ENCODE measurements around the gene RBFOX1. TPM values are rescaled to one million over a fixed set of nuclear protein-coding genes. Genes with fewer than 3 reads are reported as not detected.

The RBFOX1 gene
- total RNA-seq, 1 experiment from 2014 or later, result not detected

GRCh38 chr16:7285520-7285919 lies 47.1 kb upstream of the RBFOX1 start:
- H3K4me3 ChIP-seq (replicated peaks in 1 of 2; ENCODE audit: low read depth in 1 of 2, low read length in 2 of 2), result no peak overlapping the region
- no peaks in the 10 kb centered on the region for H4K20me1 ChIP-seq (ENCODE audit: insufficient read depth)
- no peaks in the 10 kb centered on the region for H3K79me2 ChIP-seq (ENCODE audit: insufficient read depth, low read length)
- no peak overlapping the region for H3K27ac ChIP-seq (ENCODE audit: low read depth, low read length)
- no peak overlapping the region for H3K9ac ChIP-seq (ENCODE audit: low read length)
- ChIA-PET POLR2A (no interaction called here), CTCF (no interaction called here), RAD21 (ENCODE audit: low non-redundant PET in 1 of 2, low total read pairs in 2 of 2, uncharacterized antibody in 2 of 2, unreplicated experiment in 2 of 2) (no interaction called here)
- DNase-seq (ENCODE audit: low read depth, low spot score), result no peak
- no peak for TF ChIP-seq TCF7L2 (IDR thresholded peaks at IDR 0.05; ENCODE audit: borderline replicate concordance, extremely low read depth, insufficient read depth, insufficient read length)
- TF ChIP-seq MAX (IDR thresholded peaks at IDR 0.05), result no peak
- no peak for TF ChIP-seq CTCF (IDR thresholded peaks at IDR 0.05 in 2 of 3, conservative IDR thresholded peaks at IDR 0.05 in 1 of 3; ENCODE audit: borderline replicate concordance in 1 of 3, insufficient read depth in 1 of 3, low read depth in 2 of 3, low read length in 2 of 3)
- TF ChIP-seq ATF3 (IDR thresholded peaks at IDR 0.05), result no peak
- no peak for TF ChIP-seq ELF1 (IDR thresholded peaks at IDR 0.05; ENCODE audit: borderline replicate concordance, low read depth)
- TF ChIP-seq CBX3 (IDR thresholded peaks at IDR 0.05; ENCODE audit: low read depth), result no peak
- no peak for TF ChIP-seq ZFX (IDR thresholded peaks at IDR 0.05)
- no peak for TF ChIP-seq POLR2A (IDR thresholded peaks at IDR 0.05; ENCODE audit: borderline replicate concordance, extremely low read depth, insufficient read depth, insufficient read length)
- TF ChIP-seq SIN3A (IDR thresholded peaks at IDR 0.05; ENCODE audit: low read depth), result no peak
- no peak for TF ChIP-seq REST (IDR thresholded peaks at IDR 0.05; ENCODE audit: low read depth)
- no peaks in the 10 kb centered on the region for H3K27me3 ChIP-seq (ENCODE audit: insufficient read depth, low read length)
- no peaks in the 10 kb centered on the region for H3K9me2 ChIP-seq (ENCODE audit: insufficient read depth)
- BruUV-seq (replicated peaks), result no TSS peak
- no peaks in the 10 kb centered on the region for H3K4me1 ChIP-seq (ENCODE audit: control insufficient read depth in 1 of 2, insufficient read depth in 2 of 2, low read length in 2 of 2)
- no peak overlapping the region for H3K4me2 ChIP-seq (ENCODE audit: low read length)
- no peaks in the 10 kb centered on the region for H3K36me3 ChIP-seq (ENCODE audit: control insufficient read depth in 1 of 2, insufficient read depth in 2 of 2, low read length in 2 of 2)
- H3K9me3 ChIP-seq (ENCODE audit: control insufficient read depth in 1 of 2, insufficient read depth in 1 of 2, low read depth in 1 of 2, low read length in 2 of 2), result peaks cover 0 to 32% of the 10 kb centered on the region in 2 experiments; a peak in 2 of 4 replicates
- intact Hi-C loops (cut with micrococcal nuclease), result no loop called here
- H2AFZ ChIP-seq (ENCODE audit: low read depth, low read length, poor library complexity, severe bottlenecking), result no peak overlapping the region
- no peak for ATAC-seq
